Activated CD8-positive, alpha-beta memory T cell treated with anti-CD3 and anti-CD28 coated beads, Interleukin-2, amount 50 U/mL, for 1 hour (primary cell): ENCODE results near the gene CDK6.
A peak's percentile ranks its signal among the peaks of the same experiment; 100 is the strongest.

Experiments
- DNase-seq: peaks from one replicate; pipeline ENCODE4 v3.0.0-alpha.2; 2020; ENCODE audit errors: extremely low read depth

CDK6 gene

DNA sequence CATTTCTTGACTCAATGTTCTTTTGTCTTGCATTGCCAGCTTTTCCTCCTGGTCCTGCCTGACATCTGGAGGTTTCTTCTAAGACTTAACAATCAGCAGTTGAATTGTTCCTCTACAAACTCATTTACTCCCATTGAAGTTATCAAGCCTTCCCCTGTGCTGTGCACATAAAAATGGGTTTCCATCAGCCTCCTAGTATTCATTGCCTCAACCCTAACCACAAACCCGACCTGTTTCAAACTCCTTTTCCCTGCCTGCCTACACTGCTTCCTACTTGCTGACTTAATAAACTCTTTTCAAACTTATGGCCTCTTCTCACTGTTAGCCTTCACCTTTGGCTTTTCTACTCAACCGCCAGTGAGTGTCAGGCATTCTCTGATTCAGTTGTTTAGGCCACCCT lies 9.4 kb upstream of the CDK6 start:
- DNase-seq, result no peak

DNA sequence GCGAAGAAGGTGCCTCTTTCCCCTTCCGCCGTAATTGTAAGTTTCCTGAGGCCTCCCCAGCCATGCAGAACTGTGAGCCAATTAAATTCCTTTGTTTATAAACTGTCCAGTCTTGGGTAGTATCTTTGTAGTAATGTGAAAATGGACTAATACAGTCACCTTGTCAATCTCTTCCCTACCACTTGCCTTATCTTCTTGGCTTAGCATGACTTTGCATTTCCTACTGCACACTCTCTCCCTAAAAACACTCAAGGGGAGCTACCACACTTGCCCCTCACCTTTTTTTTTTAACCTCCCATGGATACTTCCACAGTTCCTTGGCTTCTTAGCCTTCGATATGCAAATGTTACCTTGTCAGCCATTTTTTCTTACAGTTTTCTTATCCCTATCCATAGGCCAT lies 7.4 kb upstream of the CDK6 start:
- no peak for DNase-seq

DNA sequence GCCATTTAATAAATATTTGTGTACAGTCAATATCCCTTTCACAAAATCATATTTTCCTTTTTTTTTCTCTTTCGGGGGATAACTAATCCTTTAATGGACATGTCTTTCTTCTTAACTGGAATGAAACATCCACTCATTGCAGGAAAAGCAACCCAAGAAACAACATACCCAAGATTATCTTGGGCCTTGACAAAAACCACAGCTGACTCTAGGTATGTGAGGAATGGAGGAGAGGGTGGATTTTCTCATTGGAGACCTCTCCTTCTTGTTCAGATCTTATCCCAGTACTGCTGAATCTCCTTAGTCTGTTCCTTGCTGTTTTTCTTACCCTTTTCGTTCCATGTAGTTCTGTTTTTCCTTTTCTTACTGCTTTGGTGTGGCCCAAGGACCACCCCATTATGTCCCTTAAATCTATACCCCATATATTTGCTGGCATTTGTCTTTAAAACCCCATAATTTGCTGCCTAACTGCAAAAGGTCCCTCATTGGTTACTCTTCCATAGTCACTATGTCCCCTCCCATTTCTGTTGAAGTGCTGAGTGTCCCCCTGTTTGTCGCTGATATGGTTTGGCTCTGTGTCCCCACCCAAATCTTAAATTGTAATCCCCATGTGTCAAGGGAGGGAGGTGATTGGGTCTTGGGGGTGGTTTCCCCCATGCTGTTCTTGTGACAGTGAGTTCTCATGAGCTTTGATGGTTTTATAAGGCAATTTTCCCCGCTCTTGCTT lies 6.8 kb upstream of the CDK6 start:
- DNase-seq, result no peak

DNA sequence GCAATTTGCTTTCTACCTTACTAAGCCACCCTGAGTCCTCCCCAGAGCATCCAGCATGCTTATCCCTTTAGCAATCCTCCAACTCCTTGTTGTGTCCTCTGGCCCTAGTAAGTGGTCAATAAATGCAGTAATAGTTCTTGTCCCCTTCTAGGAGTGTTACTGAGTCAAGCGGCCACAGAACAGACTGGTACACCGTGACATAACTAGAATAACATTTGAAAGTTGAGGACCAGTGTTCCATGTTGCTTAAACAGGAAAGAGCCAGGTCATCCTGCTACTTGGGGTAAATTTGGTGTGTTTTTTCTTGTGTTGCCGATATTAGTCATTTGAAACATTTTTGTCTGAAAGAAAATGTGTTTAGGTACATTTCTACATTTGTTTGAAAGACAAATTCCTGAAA lies 4.8 kb upstream of the CDK6 start:
- DNase-seq, result no peak

DNA sequence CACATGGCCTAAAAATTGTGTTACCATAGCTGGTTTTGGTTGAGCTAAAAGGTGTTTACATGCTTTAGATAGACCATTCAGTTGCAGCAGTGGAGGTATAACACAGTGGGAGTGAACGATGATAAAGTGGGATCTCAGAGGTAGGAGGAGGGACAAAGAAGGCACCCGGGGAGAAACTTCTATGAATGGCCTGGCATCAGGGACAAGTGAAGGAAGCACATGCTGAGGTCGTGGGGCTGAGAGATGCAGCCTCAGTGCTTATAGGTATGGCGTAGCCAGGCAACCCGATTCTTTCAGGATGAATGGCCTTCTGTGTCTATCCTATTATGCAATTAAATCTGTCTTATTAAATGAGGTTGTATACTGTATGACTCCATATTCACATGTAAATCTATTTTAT lies 3.9 kb upstream of the CDK6 start:
- DNase-seq, result no peak

DNA sequence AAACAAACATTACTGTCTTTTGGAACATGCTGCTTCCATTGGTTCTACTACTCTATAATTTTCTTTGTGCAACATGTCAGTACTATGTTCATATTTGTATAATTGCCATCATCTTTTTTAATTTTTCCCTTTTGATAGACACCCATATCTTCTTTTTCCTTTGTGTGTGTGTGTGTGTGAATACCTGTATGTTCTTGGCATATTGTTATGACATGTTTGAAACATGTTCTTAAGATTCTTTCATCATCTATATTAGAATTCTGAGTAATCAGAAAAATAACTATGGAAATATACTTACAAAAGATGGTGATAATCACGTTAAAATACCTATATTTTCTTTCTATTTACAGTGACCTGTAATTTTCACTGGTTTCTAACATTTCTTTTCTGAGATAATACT lies 3.5 kb upstream of the CDK6 start:
- no peak for DNase-seq

DNA sequence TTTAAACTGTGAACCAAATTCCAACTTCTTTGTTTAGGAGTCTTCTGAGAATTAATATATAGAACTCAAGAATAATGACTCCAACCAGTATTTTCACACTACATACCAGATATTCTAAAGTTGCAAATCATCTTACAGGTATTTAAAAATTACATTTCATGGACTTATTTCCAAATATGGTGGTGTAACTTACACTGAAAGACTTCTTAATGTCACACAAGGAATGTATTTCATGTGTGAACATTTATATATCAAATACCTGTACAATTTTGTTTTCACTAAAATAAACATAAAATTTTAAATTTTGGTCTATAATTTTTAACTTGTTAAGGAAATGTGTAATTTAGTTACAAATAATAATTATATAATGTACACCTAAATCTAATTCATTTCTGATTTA lies 2.6 kb upstream of the CDK6 start:
- DNase-seq, result no peak

DNA sequence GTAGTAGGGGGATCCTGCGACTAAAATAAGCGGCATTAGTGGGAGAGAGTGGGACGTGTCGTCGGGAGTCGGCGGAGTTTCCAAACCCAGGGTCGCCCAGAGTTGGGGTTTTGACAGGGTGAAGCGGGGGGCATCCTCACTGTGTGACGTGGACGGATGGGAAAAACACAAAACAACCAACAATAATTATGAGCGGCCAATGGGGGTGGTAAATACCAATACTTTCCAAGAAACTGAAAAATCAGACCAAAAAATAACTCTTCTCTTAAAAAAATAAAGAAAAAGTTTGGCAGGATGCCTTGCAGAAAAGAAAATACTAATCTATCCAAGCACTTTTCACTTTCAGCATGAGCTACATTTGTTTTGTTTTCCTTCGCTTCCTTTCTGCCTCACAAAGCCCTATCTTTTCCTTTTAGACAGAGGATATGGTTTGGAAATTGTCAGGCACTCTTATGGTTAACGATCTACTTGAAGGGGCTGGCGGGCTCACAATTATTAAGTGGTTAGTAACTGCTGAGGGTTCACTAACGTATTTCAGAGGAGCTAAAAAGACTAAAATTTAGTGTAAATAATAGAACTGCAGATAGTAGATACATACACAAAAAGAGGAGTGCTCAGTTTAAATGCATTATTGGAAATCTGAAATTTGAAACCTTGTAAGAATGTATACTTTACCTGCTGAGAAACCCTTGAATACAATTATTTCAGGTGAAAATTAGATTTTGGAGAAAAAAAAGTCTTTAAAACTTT lies 802 bp upstream of the CDK6 start:
- DNase-seq, result no peak

DNA sequence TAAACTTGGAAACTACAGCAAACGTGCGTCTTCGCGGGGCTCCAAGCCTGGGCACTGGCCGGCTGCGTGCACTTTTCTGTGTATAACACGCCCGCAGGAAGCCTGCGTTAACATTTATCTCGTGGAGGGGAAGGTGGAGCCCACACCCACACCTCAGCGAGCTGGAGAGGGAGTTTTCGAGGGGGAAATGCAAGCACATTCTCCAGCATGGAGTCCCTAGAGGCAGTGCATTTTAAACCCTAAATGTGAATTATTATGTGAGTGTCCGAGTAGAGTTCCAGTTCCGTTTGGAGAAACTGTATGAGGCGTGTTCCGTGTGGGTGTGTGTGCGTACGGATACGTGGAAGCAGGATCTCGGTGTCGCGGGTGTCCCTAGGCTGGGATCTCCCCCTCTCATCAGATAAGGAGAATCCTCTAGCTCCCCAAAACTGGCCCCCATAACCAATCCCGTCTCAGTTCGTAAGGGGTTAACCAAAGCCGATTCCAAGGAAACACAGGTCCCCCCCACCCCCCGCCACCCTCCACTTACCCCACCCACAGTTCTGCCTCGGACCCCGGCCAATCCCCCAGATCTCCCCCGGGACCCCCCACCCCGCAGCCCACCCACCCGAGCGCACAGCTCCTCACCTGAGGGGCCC lies 403 bp downstream of the CDK6 start:
- no peak for DNase-seq

DNA sequence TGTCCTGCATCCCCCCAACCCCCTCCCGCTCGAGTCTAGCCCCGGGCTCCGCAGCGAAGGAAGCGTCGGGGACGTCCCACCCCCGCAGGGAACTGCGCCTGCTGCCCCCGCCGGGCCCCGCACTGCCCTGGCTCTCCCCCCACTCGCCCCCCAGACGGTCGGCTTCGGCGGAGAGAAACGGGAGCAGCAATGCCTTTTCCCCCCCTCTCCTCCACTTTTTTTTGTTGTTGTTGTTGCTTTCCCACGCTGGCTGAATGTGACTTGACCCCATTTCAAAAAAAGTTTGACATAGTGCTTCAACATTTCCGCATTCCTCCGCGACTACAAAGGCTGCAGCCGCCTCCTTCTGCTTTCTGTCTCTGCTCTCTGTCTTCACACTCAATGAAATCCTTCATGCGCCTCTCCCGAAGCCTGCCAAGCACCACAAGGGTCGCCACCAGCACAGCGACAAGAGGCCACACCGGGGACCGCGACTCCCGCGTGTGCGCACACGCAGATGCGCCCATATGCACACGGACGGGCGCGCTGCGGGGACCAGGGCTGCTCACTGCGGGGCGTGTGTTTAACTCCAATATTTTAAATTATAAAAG lies 1.0 kb downstream of the CDK6 start:
- no peak for DNase-seq

DNA sequence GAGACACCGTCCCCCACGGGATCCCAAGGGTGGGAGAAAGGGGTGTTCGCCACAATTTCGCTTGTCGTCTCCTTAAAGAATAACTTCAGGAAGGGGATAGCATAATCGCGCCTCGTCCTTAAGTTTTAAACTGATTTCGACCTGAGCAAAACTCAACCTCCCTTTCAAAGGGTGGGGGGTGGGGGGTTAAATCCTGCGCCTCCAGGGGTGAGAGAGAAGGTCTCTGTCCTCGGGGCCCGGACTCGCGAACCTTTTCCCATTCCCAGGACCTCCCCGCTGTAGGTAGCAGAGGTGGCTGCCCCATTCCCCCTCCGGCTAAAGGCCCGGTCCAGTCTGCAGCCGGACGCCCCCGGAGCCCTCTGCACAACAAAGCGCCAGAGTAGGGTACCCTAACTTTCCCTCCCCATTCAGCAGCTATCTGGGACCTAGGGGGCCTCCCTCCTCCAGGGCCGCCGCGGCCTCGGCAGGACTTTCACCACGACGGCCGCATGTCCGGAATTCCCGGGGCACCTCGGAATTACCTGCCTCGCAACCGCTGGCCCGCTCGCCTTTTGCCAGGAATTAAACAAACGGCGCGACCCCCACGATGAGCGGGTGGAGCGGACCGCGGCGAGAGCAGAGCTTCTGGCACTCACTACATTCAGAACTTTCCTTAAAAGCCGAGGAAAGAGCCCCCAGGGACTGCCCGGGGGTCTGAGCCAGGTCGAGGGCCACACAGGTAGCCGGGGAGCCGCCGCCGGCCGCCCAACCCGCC lies 1.7 kb downstream of the CDK6 start:
- DNase-seq, result no peak

DNA sequence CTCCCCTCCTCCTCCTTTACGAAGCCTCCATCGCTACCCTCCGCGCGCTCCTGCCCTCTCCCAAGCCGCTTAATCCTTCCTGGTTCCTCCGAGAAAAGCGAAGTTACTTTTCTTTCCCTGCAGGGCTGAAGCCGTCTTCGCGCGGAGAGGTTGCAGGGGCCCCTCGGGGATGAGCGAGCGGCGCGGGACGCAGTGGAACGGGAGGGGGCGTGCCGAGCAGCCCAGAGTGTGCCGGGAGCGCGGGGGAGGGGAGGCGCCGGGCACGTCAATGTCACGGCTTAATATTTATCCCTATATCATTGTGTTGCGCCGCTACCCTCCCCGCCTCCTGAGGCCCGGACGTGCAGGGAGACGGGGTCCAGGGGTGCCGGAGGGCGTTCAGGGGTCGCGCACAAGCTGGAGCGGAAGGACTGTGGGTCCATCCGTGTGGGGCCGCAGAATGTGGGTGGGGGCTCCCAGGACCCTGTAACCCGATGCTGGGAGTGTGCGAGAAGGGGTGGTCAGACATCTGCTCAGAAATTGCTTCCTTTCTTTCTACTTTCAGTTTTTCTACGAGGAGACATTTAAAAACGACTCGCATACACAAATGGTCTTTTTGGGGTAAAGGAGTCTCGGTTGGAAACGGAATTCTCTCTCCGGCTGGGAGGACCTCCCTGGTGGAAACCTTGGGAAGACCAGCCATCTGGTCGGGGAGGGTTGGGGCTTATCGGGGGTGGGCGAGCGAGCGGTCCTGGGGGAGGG lies 2.4 kb downstream of the CDK6 start:
- DNase-seq, result no peak

DNA sequence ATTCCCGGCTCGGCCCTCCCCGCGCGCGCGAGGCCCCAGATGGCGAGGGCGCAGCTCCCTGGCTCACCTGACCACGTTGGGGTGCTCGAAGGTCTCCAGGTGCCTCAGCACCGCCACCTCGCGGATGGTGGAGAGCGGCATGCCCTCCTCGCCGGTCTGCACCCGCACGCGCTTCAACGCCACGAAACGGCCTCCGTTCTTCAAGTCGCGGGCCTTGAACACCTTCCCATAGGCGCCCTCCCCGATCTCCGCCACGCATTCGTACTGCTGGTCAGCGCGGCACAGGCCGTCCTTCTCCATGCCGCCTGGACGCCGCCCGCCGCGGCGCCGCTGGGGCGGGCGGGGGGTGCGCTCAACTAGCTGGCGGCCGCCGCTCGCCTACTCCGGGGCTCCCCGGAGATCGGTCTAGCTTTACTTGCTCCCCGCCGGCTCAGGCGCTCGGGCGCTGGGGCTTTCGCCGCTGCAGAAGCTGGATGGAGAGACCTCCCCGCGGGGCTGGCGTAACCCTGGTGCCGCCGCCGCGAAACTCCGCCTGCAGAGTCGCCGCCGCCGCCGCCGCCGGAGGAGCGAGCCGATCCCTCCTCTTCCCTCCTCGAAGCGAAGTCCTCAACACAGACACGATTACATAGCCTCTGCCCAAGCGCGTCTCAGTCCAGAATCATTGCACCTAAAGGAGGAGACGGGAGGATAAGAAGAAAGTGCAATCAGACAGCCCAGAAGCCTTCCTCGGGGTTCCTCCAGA lies 3.2 kb downstream of the CDK6 start:
- peak; percentile 61 for DNase-seq

DNA sequence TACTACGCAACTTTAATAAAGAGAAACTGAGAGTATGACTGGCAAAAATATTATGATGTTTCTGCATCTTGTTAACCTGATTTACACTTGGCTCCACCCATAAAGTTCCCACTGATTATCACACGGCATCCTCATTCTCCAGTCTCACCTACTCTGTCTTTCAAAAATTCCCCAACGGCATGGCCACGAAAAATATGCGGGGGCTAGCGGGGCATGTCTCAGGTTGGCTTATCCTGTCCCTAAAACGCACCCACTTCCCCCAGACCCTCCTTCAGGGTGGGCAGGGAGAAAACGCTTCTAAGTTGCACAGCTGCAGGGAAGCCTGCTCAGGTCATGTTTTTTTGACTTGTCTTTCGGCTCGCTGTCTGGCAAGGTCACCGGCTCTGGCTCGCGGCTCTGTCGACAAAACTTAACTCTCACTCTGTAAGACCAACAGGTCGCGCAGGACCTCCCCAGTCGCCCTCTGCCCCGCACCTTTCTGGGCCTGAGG lies 3.8 kb downstream of the CDK6 start:
- no peak for DNase-seq

DNA sequence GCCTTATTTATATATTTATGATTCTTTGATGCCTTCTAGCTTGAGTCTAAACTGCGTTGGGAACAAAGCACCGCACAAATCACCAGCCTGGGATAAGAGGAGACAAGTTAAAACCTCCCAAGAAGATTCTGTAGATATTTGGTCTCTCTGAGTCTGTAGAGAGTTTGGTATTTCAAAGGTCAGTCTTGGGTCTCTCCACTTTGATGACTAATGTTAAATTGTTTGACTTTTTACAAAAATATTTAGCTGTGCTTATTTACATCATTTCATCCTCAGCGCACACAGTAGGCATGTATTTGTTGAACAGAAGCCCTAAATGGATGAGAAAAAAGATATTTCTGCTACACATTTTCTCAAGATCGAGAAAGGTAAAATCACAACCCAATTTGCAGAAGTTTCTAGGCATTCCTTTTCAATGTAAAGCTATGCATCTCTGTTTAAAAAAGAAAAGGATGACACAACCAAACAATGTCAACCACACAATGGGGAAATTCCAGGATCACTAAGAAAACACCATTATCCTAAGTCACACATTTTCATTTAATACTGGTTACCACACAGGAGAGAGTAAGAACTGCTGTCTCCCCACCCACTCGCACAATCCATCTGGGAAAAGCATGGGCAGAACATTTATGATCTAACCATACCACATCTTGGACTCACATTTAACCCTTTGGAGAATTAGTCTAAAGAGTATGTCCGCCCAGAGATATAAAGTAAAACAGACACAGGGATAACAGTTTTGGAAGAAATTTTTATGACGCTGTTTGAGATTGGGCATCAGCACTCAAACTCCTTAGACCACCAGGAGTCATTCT lies 4.4 kb downstream of the CDK6 start:
- no peak for DNase-seq

DNA sequence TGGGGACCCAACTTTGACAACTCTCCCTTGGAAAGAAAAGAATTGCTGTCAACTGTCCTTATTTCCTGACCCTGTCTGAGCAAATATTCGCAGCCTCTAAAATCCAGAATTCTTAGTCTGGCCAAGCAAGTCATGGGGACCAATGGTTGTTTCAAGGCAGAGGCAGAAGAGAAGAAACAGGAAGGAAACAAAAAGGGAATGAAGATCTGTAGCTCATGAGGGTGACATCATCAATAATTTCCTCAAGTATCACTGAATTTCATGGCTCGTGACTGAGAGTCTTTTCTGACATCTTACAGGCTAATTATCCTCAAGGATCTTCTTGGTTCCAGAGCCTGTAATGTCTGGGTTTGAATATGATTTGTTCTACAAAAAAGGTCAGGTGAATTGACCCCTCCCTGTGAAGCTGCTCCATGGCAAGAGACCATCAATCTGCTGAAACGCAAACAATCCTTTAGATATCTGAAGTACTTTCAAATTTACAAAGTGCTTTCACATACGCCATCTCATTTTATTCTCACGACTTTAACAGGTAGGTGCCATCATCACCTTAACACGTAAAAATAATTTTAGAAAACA lies 5.8 kb downstream of the CDK6 start:
- DNase-seq, result no peak

DNA sequence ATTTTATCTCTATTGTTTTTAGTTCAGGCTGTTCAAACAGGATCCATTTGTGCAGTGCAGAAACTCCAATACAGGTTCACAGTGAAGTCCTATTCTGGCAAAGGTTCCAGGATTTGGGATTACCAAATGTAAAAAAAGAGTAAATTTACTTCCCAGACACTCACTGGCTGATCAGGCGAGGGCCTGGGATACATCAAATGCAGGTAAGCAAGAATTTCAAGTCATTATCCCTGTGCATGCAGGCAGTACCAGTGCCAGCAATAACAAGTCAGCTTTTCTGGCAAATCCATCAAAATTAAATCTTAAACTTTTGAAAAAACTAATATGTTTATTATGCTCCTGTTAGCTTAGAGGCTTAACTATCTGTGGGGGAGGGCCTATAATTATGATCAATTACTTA lies 6.3 kb downstream of the CDK6 start:
- DNase-seq, result no peak

DNA sequence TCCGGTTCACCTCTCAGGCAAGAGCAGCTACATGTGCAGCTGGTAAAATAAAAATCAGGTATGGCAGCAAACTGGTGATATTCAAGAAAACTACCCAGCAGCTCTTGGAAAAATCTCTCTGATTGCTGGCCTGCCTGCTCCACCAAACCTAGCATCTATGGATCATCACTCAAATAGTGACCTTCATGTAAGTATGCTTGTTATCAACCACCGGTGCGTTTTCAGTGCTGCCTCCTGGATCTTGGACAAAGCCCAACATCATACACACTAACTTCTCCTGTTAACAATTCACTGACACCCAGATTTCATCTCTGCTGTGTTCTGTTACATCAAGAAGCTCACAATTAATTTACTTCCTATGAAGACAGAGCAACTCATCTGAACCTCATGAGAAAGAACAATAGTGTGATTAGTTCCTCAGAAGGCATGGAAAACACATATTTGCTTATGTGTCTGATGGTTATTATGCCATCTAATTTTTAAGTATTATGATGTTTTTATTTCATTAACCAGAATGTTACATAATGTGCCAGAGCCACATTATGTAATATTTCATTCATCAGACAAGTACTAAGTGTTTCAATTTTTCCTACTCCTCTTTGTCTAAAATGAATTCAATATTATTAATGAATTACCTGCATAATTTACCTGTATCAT lies 8.8 kb downstream of the CDK6 start:
- DNase-seq, result no peak
